ENCODE data around the gene HARBI1.

HARBI1 gene

GRCh38 chr11:46611526-46612304, 5.3 kb downstream of the HARBI1 start:
- Mint-ChIP-seq H3K27ac (peak overlapping the region in 1 of 3 experiments; percentile 25), H3K9me3 (no peaks in the 10 kb centered on the region), H3K27me3 (ENCODE audit: low read depth) (no peaks in the 10 kb centered on the region), H3K4me1 (peaks cover 11% of the 10 kb centered on the region), H3K36me3 (ENCODE audit: low read depth) (no peaks in the 10 kb centered on the region), H3K4me3 (no peak overlapping the region)
- no peak for TF ChIP-seq CTCF (IDR thresholded peaks at IDR 0.05; ENCODE audit: unreplicated experiment in 3 of 3)

- TF ChIP-seq CTCF (IDR thresholded peaks at IDR 0.05; ENCODE audit: unreplicated experiment in 3 of 3) = no peak
- H3K27ac Mint-ChIP-seq = no peak overlapping the region
- no peaks in the 10 kb centered on the region for H3K4me1 Mint-ChIP-seq
- no peaks in the 10 kb centered on the region for H3K9me3 Mint-ChIP-seq
- no peak overlapping the region for H3K4me3 Mint-ChIP-seq
- no peaks in the 10 kb centered on the region for H3K36me3 Mint-ChIP-seq (ENCODE audit: low read depth)
- H3K27me3 Mint-ChIP-seq (ENCODE audit: low read depth) = no peaks in the 10 kb centered on the region
Measured at GRCh38 chr11:46609386-46609785, 7.6 kb downstream of the HARBI1 start.

GRCh38 chr11:46607516-46607915, 9.5 kb downstream of the HARBI1 start:
- no peak overlapping the region for H3K27ac Mint-ChIP-seq

DNA sequence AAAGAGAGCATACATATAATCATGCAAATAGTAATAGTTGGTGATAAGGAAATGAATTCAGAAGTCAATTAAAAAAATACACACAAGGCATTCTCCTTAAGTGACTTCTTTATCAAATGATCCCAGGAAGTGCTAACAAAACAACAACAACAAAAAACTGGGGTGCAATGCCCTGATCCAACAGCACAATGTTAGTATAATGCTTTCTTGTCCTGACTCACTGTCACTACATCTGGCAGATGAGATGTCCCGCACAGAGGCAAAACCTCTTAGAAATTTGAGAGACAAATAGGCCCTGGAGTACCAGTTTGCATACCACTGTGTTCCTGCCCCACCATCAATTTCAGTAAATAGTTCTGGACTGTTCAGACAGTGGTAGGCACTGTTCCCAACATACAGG, 12.2 kb downstream of the HARBI1 start:
- TF ChIP-seq CTCF (IDR thresholded peaks at IDR 0.05; ENCODE audit: unreplicated experiment in 3 of 3) = no peak
- H3K36me3 Mint-ChIP-seq (ENCODE audit: low read depth) = peaks cover 4% of the 10 kb centered on the region
- no peaks in the 10 kb centered on the region for H3K4me1 Mint-ChIP-seq
- no peaks in the 10 kb centered on the region for H3K27me3 Mint-ChIP-seq (ENCODE audit: low read depth)
- no peak overlapping the region for H3K4me3 Mint-ChIP-seq
- H3K9me3 Mint-ChIP-seq = no peaks in the 10 kb centered on the region
- H3K27ac Mint-ChIP-seq = no peak overlapping the region

More at GRCh38 chr11:46607516-46607915, 9.5 kb downstream of the HARBI1 start:
- Mint-ChIP-seq H3K9me3 (no peaks in the 10 kb centered on the region), H3K27me3 (ENCODE audit: low read depth) (no peaks in the 10 kb centered on the region), H3K4me1 (no peaks in the 10 kb centered on the region), H3K4me3 (no peak overlapping the region), H3K36me3 (ENCODE audit: low read depth) (peaks cover 4% of the 10 kb centered on the region)
- TF ChIP-seq CTCF (IDR thresholded peaks at IDR 0.05; ENCODE audit: unreplicated experiment in 3 of 3) = no peak

DNA sequence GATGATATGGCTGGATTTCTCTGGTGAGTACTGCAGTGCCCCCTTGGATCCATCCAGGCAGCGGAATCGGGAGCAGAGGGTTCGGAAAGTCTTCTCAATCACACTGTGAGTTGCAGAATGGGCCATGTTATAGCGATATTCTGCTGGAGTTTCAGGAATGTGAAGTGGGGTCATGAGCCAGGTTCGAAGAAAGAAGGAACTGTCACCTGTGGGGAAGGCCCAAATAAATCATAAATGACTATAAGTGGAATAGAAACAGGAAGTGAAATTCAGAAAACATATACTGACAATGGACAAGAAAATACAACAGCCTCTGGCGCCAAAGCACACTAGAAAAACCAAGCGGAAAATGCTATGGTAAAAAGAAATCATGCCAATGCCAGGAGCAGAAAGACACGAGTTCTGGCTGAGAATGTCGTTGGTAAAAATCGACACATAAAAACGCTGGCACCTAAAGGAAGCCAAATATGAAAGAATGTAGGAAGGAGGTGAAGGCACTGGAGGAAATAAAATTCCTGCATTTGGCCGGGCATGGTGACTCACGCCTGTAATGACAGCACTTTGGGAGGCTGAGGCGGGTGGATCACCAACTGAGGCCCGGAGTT, 13.2 kb downstream of the HARBI1 start:
- Mint-ChIP-seq H3K27me3 (ENCODE audit: low read depth) (no peaks in the 10 kb centered on the region), H3K4me3 (no peak overlapping the region), H3K27ac (peak overlapping the region in 1 of 3 experiments; percentile 70), H3K9me3 (no peaks in the 10 kb centered on the region), H3K36me3 (ENCODE audit: low read depth) (peaks cover 4% of the 10 kb centered on the region), H3K4me1 (no peaks in the 10 kb centered on the region)
- no peak for TF ChIP-seq CTCF (IDR thresholded peaks at IDR 0.05; ENCODE audit: unreplicated experiment in 3 of 3)

All from nephron (organoid).